Activated CD4-positive, alpha-beta T cell treated with anti-CD3 and anti-CD28 coated beads, Interleukin-2, amount 50 U/mL, for 4 hours (primary cell): ENCODE data around the gene CCIN.
"Not testable (repeated sequence)": the region's sequence is repeated elsewhere in the genome, so short reads cannot be mapped to it uniquely, and the experiment has no call there.

Source experiments
- DNase-seq, 2 experiments: peaks; one replicate each; pipeline ENCODE4 v3.0.0-alpha.2; 2020

CCIN gene

GRCh38 chr9:36161187-36161586 is 8.0 kb upstream of the CCIN start:
- DNase-seq = no peak

GRCh38 chr9:36162211-36162738 is 6.9 kb upstream of the CCIN start:
- DNase-seq = no peak

GRCh38 chr9:36163049-36163785 is 6.0 kb upstream of the CCIN start:
- no peak for DNase-seq

GRCh38 chr9:36163786-36164170 is 5.4 kb upstream of the CCIN start:
- no peak for DNase-seq

- DNase-seq = no peak
Observed at GRCh38 chr9:36164372-36164771, 4.8 kb upstream of the CCIN start.

- no peak for DNase-seq
Observed at GRCh38 chr9:36164989-36165388, 4.2 kb upstream of the CCIN start.

GRCh38 chr9:36165826-36166167 is 3.4 kb upstream of the CCIN start:
- no peak for DNase-seq

GRCh38 chr9:36166168-36166927 is 2.8 kb upstream of the CCIN start:
- DNase-seq = peak; percentile 73

- DNase-seq = no peak
Observed at GRCh38 chr9:36169708-36170107, 520 bp downstream of the CCIN start.

- DNase-seq = no peak
Observed at GRCh38 chr9:36170531-36170930, 1.3 kb downstream of the CCIN start.

- no peak for DNase-seq
Observed at GRCh38 chr9:36173861-36174260, 4.7 kb downstream of the CCIN start.

GRCh38 chr9:36174271-36174670 is 5.1 kb downstream of the CCIN start:
- no peak for DNase-seq

- DNase-seq = no peak
Observed at GRCh38 chr9:36174731-36175130, 5.5 kb downstream of the CCIN start.

GRCh38 chr9:36175209-36175608 is 6.0 kb downstream of the CCIN start:
- DNase-seq = not testable (repeated sequence)

GRCh38 chr9:36176496-36176895 is 7.3 kb downstream of the CCIN start:
- not testable (repeated sequence) for DNase-seq

- DNase-seq = no peak
Observed at GRCh38 chr9:36177571-36177970, 8.4 kb downstream of the CCIN start.

- not testable (repeated sequence) for DNase-seq
Observed at GRCh38 chr9:36180243-36180642, 11.1 kb downstream of the CCIN start.

- no peak for DNase-seq
Observed at GRCh38 chr9:36187414-36187813, 18.2 kb downstream of the CCIN start.

GRCh38 chr9:36188212-36188611 is 19.0 kb downstream of the CCIN start:
- DNase-seq = no peak

GRCh38 chr9:36189976-36190375 is 20.8 kb downstream of the CCIN start:
- DNase-seq = no peak

GRCh38 chr9:36190388-36191289 is 21.5 kb downstream of the CCIN start, which contains the start of gene CLTA:
TSS of gene CLTA (plus strand) at chr9:36190921. CDS start at chr9:36191057, 136 bp downstream.
- DNase-seq = peak; percentile 90 to 92

GRCh38 chr9:36191290-36191645 is 22.1 kb downstream of the CCIN start:
- DNase-seq = peak; percentile 39 to 45

- DNase-seq = no peak
Observed at GRCh38 chr9:36191686-36192085, 22.5 kb downstream of the CCIN start.
